K562 (cell line): ENCODE results near the gene SLC49A3. TPM values are rescaled to one million over a fixed set of nuclear protein-coding genes. Genes with fewer than 3 reads are reported as not detected.

Source experiments
- ARID1B ChIP-seq: fragments of 450-650 bp; IDR thresholded peaks from 2 replicates; pipeline ENCODE4 v1.6.1; 2016; ENCODE audit warnings: antibody characterized with exemption, mild to moderate bottlenecking, inconsistent platforms
- JUND ChIP-seq, 2 experiments: IDR thresholded peaks; 2 replicates in 1 of 2; 3 replicates in 1 of 2; pipeline ENCODE4 v1.6.1; 2011; ENCODE audit warnings: borderline replicate concordance in 2 of 2, low read depth in 2 of 2, low read length in 2 of 2, improper control_type of control experiment in 1 of 2, missing biosample characterization in 1 of 2, missing genetic modification characterization in 1 of 2, missing genetic modification reagents in 1 of 2
- NR2C2 ChIP-seq, 2 experiments: fragments of 200-800 bp in 1 of 2; sonication (Bioruptor generic) in 1 of 2; sonication (generic) in 1 of 2; formaldehyde crosslinking in 1 of 2; IDR thresholded peaks; 2 replicates each; pipeline versions ENCODE4 v1.6.1 to v1.8.0; 2016 to 2022; ENCODE audit warnings: mild to moderate bottlenecking in 1 of 2, missing compliant biosample characterization in 1 of 2, missing genetic modification characterization in 1 of 2, missing genetic modification reagents in 1 of 2
- PHF8 ChIP-seq: fragments of 200-600 bp; sonication (generic); IDR thresholded peaks from 2 replicates; pipeline ENCODE4 v1.6.1; 2012; ENCODE audit warnings: mixed run types, mild to moderate bottlenecking, inconsistent platforms, low read length, moderate library complexity, borderline replicate concordance
- SMARCA4 ChIP-seq: fragments of 450-650 bp; IDR thresholded peaks from 2 replicates; pipeline ENCODE4 v1.6.1; 2016
- ZFX ChIP-seq: sonication (generic); formaldehyde crosslinking; IDR thresholded peaks from 2 replicates; pipeline ENCODE4 v1.8.0; 2022; ENCODE audit warnings: mild to moderate bottlenecking, missing genetic modification reagents, moderate library complexity
- ZNF589 ChIP-seq: fragments of 200-800 bp; sonication (Bioruptor generic); IDR thresholded peaks from 2 replicates; pipeline ENCODE4 v1.6.1; 2016; ENCODE audit warnings: low read depth, missing genetic modification characterization, missing compliant biosample characterization
- ZNF785 ChIP-seq: fragments of 250-450 bp; sonication (Bioruptor Pico); IDR thresholded peaks from 2 replicates; pipeline ENCODE4 v1.4.0; 2020; ENCODE audit warnings: mild to moderate bottlenecking
- polyA plus RNA-seq, 8 experiments: library from polyadenylated mRNA; depleted of rRNA in 4 of 8; stranded (reverse) in 5 of 8; unstranded in 3 of 8; fragments of >200 nt; fragmentation: Nextera tagmentation in 2 of 8; fragmentation: Illumina TruSeq in 1 of 8; extraction: Ambion mirVana in 2 of 8; extraction: Trizol in 1 of 8; gene quantifications; 2 replicates each; pipeline versions ENCODE4 v1.2.1 to v1.2.3, GENCODE V29; 2011 to 2014; ENCODE audit warnings: inconsistent platforms in 1 of 8, missing spikeins in 1 of 8
- total RNA-seq, 7 experiments: library from RNA; depleted of rRNA in 6 of 7; stranded (reverse); fragments of >200 nt in 6 of 7; fragmentation: Illumina TruSeq in 2 of 7; extraction: Trizol in 2 of 7; gene quantifications; 2 replicates each; pipeline versions ENCODE4 v1.2.1 to v1.2.3, GENCODE V29; 2011 to 2021; ENCODE audit warnings: low replicate concordance in 1 of 7
- TF ChIP-seq, protein P1 (sequence below), 2 experiments: IDR thresholded peaks in 1 of 2; conservative IDR thresholded peaks in 1 of 2; 2 replicates each; pipeline ENCODE4 v1.6.1; 2016; ENCODE audit warnings: low read depth in 2 of 2, mild to moderate bottlenecking in 1 of 2, missing compliant biosample characterization in 1 of 2, missing genetic modification characterization in 1 of 2, moderate library complexity in 1 of 2
- TF ChIP-seq, protein P2 (sequence below): fragments of 250-450 bp; sonication (Bioruptor Pico); IDR thresholded peaks from 2 replicates; pipeline ENCODE4 v1.8.0; 2022; ENCODE audit warnings: moderate library complexity, mild to moderate bottlenecking, inconsistent platforms
- TF ChIP-seq, protein P3 (sequence below): fragments of 200-800 bp; sonication (Bioruptor generic); IDR thresholded peaks from 2 replicates; pipeline ENCODE4 v1.6.1; 2016; ENCODE audit warnings: missing genetic modification characterization, missing compliant biosample characterization

SLC49A3 gene
- total and polyA plus RNA-seq, 9 of the 15 experiments (the other 6 are each of a cell fraction or from before 2014, with no cell fraction given) = 0.24 to 0.41 TPM; not detected in 7

DNA sequence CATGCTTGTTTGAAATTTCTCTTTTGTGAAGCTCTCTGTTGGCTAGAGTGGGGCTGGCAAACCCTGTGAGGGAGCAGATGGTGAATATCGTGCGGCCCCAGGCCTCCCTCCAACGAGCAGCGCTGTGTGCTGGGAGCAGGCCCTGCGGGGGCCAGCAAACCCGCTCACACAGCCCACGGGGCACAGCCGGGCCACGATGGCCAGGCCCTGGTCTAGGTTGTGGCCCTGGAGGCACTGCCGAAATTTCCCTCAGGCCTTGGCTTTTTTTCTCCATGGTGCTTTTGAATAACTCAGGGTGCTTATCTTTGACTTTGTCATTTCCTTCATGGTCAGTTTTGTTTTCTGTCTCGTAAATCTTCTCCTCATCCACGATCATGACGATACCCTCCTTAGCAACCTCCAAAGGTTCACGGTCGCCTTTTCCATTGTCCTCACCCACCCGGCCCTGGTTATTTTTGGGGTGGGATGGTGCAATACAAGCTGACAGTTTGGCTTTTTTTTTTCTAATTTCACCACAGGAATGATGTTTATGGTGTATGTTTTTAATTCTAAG is 37.4 kb upstream of the SLC49A3 start (continued):
- TF ChIP-seq, protein P1, sequence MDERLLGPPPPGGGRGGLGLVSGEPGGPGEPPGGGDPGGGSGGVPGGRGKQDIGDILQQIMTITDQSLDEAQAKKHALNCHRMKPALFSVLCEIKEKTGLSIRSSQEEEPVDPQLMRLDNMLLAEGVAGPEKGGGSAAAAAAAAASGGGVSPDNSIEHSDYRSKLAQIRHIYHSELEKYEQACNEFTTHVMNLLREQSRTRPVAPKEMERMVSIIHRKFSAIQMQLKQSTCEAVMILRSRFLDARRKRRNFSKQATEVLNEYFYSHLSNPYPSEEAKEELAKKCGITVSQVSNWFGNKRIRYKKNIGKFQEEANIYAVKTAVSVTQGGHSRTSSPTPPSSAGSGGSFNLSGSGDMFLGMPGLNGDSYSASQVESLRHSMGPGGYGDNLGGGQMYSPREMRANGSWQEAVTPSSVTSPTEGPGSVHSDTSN (CRISPR knock-in tag; IDR thresholded peaks at IDR 0.05; ENCODE audit: low read depth) = no peak
- TF ChIP-seq, protein P1 (tag; conservative IDR thresholded peaks at IDR 0.05; ENCODE audit: low read depth) = peak; percentile 90
- TF ChIP-seq PHF8 = peak; percentile 21; the same call in 1 of the 2 replicates
- peak; percentile 50 for TF ChIP-seq ARID1B
- no peak for TF ChIP-seq NR2C2 (CRISPR knock-in tag; IDR thresholded peaks at IDR 0.05)
- peak; percentile 31; the same call in 1 of the 2 replicates for TF ChIP-seq NR2C2 (tag; IDR thresholded peaks at IDR 0.05)
- 0 out of 2 replicates have a peak, but pooled peaks have one; percentile 38 for TF ChIP-seq SMARCA4
- 0 out of 2 replicates have a peak, but pooled peaks have one; percentile 12 for TF ChIP-seq JUND (IDR thresholded peaks at IDR 0.05; ENCODE audit: borderline replicate concordance, low read depth, low read length)
- TF ChIP-seq JUND (tag; IDR thresholded peaks at IDR 0.05; ENCODE audit: borderline replicate concordance, low read depth, low read length) = no peak; the same call in 2 of the 3 replicates
- TF ChIP-seq, protein P2, sequence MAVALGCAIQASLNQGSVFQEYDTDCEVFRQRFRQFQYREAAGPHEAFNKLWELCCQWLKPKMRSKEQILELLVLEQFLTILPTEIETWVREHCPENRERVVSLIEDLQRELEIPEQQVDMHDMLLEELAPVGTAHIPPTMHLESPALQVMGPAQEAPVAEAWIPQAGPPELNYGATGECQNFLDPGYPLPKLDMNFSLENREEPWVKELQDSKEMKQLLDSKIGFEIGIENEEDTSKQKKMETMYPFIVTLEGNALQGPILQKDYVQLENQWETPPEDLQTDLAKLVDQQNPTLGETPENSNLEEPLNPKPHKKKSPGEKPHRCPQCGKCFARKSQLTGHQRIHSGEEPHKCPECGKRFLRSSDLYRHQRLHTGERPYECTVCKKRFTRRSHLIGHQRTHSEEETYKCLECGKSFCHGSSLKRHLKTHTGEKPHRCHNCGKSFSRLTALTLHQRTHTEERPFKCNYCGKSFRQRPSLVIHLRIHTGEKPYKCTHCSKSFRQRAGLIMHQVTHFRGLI = no peak
- peak; percentile 36; the same call in 1 of the 2 replicates for TF ChIP-seq ZFX (CRISPR knock-in tag)
- TF ChIP-seq ZNF589 (CRISPR knock-in tag) = 0 out of 2 replicates have a peak, but pooled peaks have one; percentile 44
- TF ChIP-seq, protein P3, sequence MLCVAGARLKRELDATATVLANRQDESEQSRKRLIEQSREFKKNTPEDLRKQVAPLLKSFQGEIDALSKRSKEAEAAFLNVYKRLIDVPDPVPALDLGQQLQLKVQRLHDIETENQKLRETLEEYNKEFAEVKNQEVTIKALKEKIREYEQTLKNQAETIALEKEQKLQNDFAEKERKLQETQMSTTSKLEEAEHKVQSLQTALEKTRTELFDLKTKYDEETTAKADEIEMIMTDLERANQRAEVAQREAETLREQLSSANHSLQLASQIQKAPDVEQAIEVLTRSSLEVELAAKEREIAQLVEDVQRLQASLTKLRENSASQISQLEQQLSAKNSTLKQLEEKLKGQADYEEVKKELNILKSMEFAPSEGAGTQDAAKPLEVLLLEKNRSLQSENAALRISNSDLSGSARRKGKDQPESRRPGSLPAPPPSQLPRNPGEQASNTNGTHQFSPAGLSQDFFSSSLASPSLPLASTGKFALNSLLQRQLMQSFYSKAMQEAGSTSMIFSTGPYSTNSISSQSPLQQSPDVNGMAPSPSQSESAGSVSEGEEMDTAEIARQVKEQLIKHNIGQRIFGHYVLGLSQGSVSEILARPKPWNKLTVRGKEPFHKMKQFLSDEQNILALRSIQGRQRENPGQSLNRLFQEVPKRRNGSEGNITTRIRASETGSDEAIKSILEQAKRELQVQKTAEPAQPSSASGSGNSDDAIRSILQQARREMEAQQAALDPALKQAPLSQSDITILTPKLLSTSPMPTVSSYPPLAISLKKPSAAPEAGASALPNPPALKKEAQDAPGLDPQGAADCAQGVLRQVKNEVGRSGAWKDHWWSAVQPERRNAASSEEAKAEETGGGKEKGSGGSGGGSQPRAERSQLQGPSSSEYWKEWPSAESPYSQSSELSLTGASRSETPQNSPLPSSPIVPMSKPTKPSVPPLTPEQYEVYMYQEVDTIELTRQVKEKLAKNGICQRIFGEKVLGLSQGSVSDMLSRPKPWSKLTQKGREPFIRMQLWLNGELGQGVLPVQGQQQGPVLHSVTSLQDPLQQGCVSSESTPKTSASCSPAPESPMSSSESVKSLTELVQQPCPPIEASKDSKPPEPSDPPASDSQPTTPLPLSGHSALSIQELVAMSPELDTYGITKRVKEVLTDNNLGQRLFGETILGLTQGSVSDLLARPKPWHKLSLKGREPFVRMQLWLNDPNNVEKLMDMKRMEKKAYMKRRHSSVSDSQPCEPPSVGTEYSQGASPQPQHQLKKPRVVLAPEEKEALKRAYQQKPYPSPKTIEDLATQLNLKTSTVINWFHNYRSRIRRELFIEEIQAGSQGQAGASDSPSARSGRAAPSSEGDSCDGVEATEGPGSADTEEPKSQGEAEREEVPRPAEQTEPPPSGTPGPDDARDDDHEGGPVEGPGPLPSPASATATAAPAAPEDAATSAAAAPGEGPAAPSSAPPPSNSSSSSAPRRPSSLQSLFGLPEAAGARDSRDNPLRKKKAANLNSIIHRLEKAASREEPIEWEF = no peak
- no peak for TF ChIP-seq ZNF785 (CRISPR knock-in tag)
